Mucosa of descending colon (tissue), 3 donors: ENCODE measurements around the gene API5. TPM values are rescaled to one million over a fixed set of nuclear protein-coding genes. Genes with fewer than 3 reads are reported as not detected.
"Not testable (repeated sequence)": the region's sequence is repeated elsewhere in the genome, so short reads cannot be mapped to it uniquely, and the experiment has no call there.

Source experiments
- ATAC-seq: fragments of 200-7000 bp; cut with Tn5 transposase; one replicate; pipeline ENCODE4 v1.9.1; 2020; ENCODE audit warnings: mild to moderate bottlenecking, moderate library complexity
- DNase-seq, 3 donors: peaks; one replicate each; pipeline ENCODE4 v3.0.0-alpha.2; 2020
- H3K36me3 ChIP-seq: fragments of 200-600 bp; one replicate; pipeline ENCODE4 v1.8.0; 2021; ENCODE audit warnings: low read depth, mild to moderate bottlenecking
- H3K4me1 ChIP-seq: fragments of 200-600 bp; one replicate; pipeline ENCODE4 v1.8.0; 2021; ENCODE audit warnings: low read depth, mild to moderate bottlenecking
- H3K4me3 ChIP-seq: fragments of 200-600 bp; one replicate; pipeline ENCODE4 v1.8.0; 2021; ENCODE audit warnings: mild to moderate bottlenecking
- H3K9me3 ChIP-seq: fragments of 200-600 bp; one replicate; pipeline ENCODE4 v1.8.0; 2021; ENCODE audit warnings: mild to moderate bottlenecking
- CTCF ChIP-seq: fragments of 200-600 bp; IDR thresholded peaks from one replicate; pipeline ENCODE4 v1.8.0; 2022; ENCODE audit warnings: antibody characterized with exemption, mild to moderate bottlenecking
- intact Hi-C, 2 donors: fragments of 100-400 bp; cut with DNase I in 1 of 2; cut with micrococcal nuclease in 1 of 2; formaldehyde crosslinking; loops; one replicate each; pipeline versions ENCODE4 v1.11.0 to v1.11.1; 2022; cut with DNase I, micrococcal nuclease
- total RNA-seq, 3 donors: library from RNA; stranded (reverse); fragmentation: NEBNext Ultra II Directional in 2 of 3; extraction: Animal tissue kit (Norgen Biotek cat#: 25700) in 2 of 3; gene quantifications; one replicate each; pipeline versions ENCODE4 v1.2.1 to v1.2.4, GENCODE V29; 2021 to 2023
- donor health status: DM: no; HTN: no; CAD: no; lungs with moderate emphysema.
- donor health status: DM: no; HTN: no; CAD: no.
- donor health status: DM: no; HTN: yes; CAD: no.

The API5 gene
- total RNA-seq, 3 donors from 2014 or later: 70.9 to 88.5 (median 78.9) TPM

GRCh38 chr11:43315966-43316365 is 4.2 kb downstream of the API5 start:
- intact Hi-C loops: no loop called here
- H3K36me3 ChIP-seq: no peaks in the 10 kb centered on the region

GRCh38 chr11:43316451-43316850 is 4.7 kb downstream of the API5 start:
- no peak overlapping the region for H3K4me3 ChIP-seq
- peaks cover 18% of the 10 kb centered on the region for H3K4me1 ChIP-seq
- no peak for ATAC-seq
- no peak for DNase-seq
- H3K36me3 ChIP-seq: no peaks in the 10 kb centered on the region
- no peak for TF ChIP-seq CTCF
- intact Hi-C loops: no loop called here
- no peaks in the 10 kb centered on the region for H3K9me3 ChIP-seq

More at GRCh38 chr11:43315966-43316365, 4.2 kb downstream of the API5 start:
- TF ChIP-seq CTCF: no peak
- DNase-seq (no peak), ATAC-seq (no peak)
- Histone ChIP-seq H3K4me3 (no peak overlapping the region), H3K4me1 (peaks cover 18% of the 10 kb centered on the region), H3K9me3 (no peaks in the 10 kb centered on the region)

DNA sequence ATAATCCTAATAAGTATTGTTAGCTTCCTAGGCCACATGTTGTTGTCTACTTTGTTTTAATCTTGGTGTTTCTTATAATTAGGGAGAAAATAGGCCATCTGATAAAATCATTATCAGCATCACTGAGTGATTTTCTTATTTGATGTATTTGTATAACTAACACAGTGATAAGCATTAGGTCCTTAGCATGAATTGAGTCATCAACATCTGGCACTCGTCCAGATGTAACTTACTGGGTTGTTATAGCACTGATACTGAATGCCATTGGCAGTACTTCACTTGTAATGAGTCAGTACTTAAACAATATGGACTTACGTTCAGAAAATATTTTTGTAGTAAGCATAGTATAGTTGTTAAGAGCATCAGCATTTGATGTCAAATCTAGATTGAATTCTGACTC is 16.2 kb downstream of the API5 start:
- TF ChIP-seq CTCF: no peak
- intact Hi-C loops: no loop called here
- peak in 1 of 3 donors; percentile 38 for DNase-seq

GRCh38 chr11:43328482-43328881 is 16.7 kb downstream of the API5 start:
- H3K36me3 ChIP-seq: peaks cover 19% of the 10 kb centered on the region
- DNase-seq (no peak), ATAC-seq (no peak)
- no peaks in the 10 kb centered on the region for H3K4me1 ChIP-seq
- no peaks in the 10 kb centered on the region for H3K9me3 ChIP-seq
- intact Hi-C loops: no loop called here
- H3K4me3 ChIP-seq: no peak overlapping the region
- no peak for TF ChIP-seq CTCF

More for the DNA sequence above, 16.2 kb downstream of the API5 start:
- H3K36me3 ChIP-seq: peaks cover 19% of the 10 kb centered on the region
- H3K4me3 ChIP-seq: no peak overlapping the region
- no peaks in the 10 kb centered on the region for H3K9me3 ChIP-seq
- H3K4me1 ChIP-seq: no peaks in the 10 kb centered on the region
- peak; percentile 47 for ATAC-seq

DNA sequence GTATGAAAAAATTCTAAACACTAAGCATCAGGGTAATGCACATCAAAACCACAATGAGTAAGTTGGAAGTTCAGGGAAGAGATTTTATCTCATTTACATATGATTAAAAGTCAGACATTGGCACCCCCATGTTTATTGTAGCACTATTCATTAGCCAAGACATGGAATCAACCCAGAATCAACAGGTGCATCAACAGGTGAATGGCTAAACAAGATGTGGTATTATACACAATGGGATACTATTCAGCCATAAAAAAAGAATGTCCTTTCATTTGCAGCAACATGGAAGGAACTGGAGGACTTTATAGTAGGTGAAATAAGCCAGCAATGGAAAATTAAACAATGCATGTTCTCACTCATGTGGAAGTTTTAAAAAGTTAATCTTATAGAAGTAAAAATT is 29.4 kb downstream of the API5 start:
- no peak for TF ChIP-seq CTCF
- no peaks in the 10 kb centered on the region for H3K4me1 ChIP-seq
- intact Hi-C loops: no loop called here
- H3K36me3 ChIP-seq: no peaks in the 10 kb centered on the region
- DNase-seq: no peak
- no peak for ATAC-seq
- H3K9me3 ChIP-seq: no peaks in the 10 kb centered on the region
- H3K4me3 ChIP-seq: no peak overlapping the region

GRCh38 chr11:43351426-43351825 is 39.6 kb downstream of the API5 start:
- H3K9me3 ChIP-seq, H3K4me1 ChIP-seq, H3K36me3 ChIP-seq, H3K4me3 ChIP-seq, intact Hi-C loops, ATAC-seq: not testable (repeated sequence)
- peak in 1 of 3 donors; percentile 30 for DNase-seq
